ENCODE results near the gene FAM107A. TPM values are rescaled to one million over a fixed set of nuclear protein-coding genes. Genes with fewer than 3 reads are reported as not detected.

Gene FAM107A
- total and polyA plus RNA-seq, 2 of the 13 experiments (the other 11 are each of a cell fraction or from before 2014, with no cell fraction given): not detected

- TF ChIP-seq, protein P1, sequence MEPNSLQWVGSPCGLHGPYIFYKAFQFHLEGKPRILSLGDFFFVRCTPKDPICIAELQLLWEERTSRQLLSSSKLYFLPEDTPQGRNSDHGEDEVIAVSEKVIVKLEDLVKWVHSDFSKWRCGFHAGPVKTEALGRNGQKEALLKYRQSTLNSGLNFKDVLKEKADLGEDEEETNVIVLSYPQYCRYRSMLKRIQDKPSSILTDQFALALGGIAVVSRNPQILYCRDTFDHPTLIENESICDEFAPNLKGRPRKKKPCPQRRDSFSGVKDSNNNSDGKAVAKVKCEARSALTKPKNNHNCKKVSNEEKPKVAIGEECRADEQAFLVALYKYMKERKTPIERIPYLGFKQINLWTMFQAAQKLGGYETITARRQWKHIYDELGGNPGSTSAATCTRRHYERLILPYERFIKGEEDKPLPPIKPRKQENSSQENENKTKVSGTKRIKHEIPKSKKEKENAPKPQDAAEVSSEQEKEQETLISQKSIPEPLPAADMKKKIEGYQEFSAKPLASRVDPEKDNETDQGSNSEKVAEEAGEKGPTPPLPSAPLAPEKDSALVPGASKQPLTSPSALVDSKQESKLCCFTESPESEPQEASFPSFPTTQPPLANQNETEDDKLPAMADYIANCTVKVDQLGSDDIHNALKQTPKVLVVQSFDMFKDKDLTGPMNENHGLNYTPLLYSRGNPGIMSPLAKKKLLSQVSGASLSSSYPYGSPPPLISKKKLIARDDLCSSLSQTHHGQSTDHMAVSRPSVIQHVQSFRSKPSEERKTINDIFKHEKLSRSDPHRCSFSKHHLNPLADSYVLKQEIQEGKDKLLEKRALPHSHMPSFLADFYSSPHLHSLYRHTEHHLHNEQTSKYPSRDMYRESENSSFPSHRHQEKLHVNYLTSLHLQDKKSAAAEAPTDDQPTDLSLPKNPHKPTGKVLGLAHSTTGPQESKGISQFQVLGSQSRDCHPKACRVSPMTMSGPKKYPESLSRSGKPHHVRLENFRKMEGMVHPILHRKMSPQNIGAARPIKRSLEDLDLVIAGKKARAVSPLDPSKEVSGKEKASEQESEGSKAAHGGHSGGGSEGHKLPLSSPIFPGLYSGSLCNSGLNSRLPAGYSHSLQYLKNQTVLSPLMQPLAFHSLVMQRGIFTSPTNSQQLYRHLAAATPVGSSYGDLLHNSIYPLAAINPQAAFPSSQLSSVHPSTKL (CRISPR knock-in tag; IDR thresholded peaks at IDR 0.05): peak; percentile 60
- no peak for TF ChIP-seq SOX13 (IDR thresholded peaks at IDR 0.05)
- TF ChIP-seq SOX13 (CRISPR knock-in tag; conservative IDR thresholded peaks at IDR 0.05 in 1 of 2, IDR thresholded peaks at IDR 0.05 in 1 of 2): peak in 1 of 2 experiments; percentile 52; a peak in 1 of 4 replicates
- no peak for TF ChIP-seq CBX5 (CRISPR knock-in tag; IDR thresholded peaks at IDR 0.05; ENCODE audit: borderline replicate concordance)
- no peak for TF ChIP-seq ZNF24 (IDR thresholded peaks at IDR 0.05)
- TF ChIP-seq FOXK1 (CRISPR knock-in tag; IDR thresholded peaks at IDR 0.05; ENCODE audit: borderline replicate concordance, low read depth): peak; percentile 54; the same call in 1 of the 2 replicates
- peak; percentile 78 for TF ChIP-seq CEBPG (CRISPR knock-in tag; IDR thresholded peaks at IDR 0.05)
- no peak for TF ChIP-seq TEAD3 (CRISPR knock-in tag; optimal IDR thresholded peaks at IDR 0.05; ENCODE audit: borderline replicate concordance)
- peak; percentile 78 for TF ChIP-seq CEBPB (IDR thresholded peaks at IDR 0.05; ENCODE audit: borderline replicate concordance, low read depth, low read length)
- no peak for TF ChIP-seq HNF4G (IDR thresholded peaks at IDR 0.05; ENCODE audit: borderline replicate concordance, low read depth, low read length)
- no peak for TF ChIP-seq HNF4G (CRISPR knock-in tag; IDR thresholded peaks at IDR 0.05; ENCODE audit: borderline replicate concordance, low read depth)
- TF ChIP-seq GABPB1 (CRISPR knock-in tag; IDR thresholded peaks at IDR 0.05): no peak
- no peak for TF ChIP-seq ATRX (CRISPR knock-in tag; IDR thresholded peaks at IDR 0.05; ENCODE audit: borderline replicate concordance)
- TF ChIP-seq NFYC (CRISPR knock-in tag; IDR thresholded peaks at IDR 0.05): no peak
- TF ChIP-seq IRF2 (CRISPR knock-in tag; IDR thresholded peaks at IDR 0.05): no peak
- no peak for TF ChIP-seq ZNF496 (CRISPR knock-in tag; IDR thresholded peaks at IDR 0.05; ENCODE audit: insufficient replicate concordance)
- TF ChIP-seq ZNF672 (CRISPR knock-in tag; IDR thresholded peaks at IDR 0.05): no peak
- no peak for TF ChIP-seq ZNF747 (CRISPR knock-in tag; IDR thresholded peaks at IDR 0.05; ENCODE audit: borderline replicate concordance)
- no peak for TF ChIP-seq MAFG (CRISPR knock-in tag; IDR thresholded peaks at IDR 0.05)
- 0 out of 2 replicates have a peak, but pooled peaks have one; percentile 11 for TF ChIP-seq SAP130 (CRISPR knock-in tag; IDR thresholded peaks at IDR 0.05; ENCODE audit: low read depth)
- TF ChIP-seq DR1 (CRISPR knock-in tag; IDR thresholded peaks at IDR 0.05): no peak
- no peak for TF ChIP-seq MXD4 (CRISPR knock-in tag; IDR thresholded peaks at IDR 0.05)
- no peak for TF ChIP-seq ZNF484 (CRISPR knock-in tag; IDR thresholded peaks at IDR 0.05; ENCODE audit: borderline replicate concordance, low read depth)
- TF ChIP-seq FOXA1 (IDR thresholded peaks at IDR 0.05): no peak
- peak; percentile 58 for TF ChIP-seq FOXA1 (CRISPR knock-in tag; IDR thresholded peaks at IDR 0.05)
- no peak for TF ChIP-seq ZBTB21 (CRISPR knock-in tag; IDR thresholded peaks at IDR 0.05)
- TF ChIP-seq BCL6 (CRISPR knock-in tag; IDR thresholded peaks at IDR 0.05): peak; percentile 56; the same call in 1 of the 2 replicates
- no peak for TF ChIP-seq ZSCAN25 (CRISPR knock-in tag; IDR thresholded peaks at IDR 0.05)
- no peak for TF ChIP-seq FOXK2 (IDR thresholded peaks at IDR 0.05)
- peak; percentile 66 for TF ChIP-seq GATAD2A (CRISPR knock-in tag; IDR thresholded peaks at IDR 0.05)
- TF ChIP-seq, protein P2, sequence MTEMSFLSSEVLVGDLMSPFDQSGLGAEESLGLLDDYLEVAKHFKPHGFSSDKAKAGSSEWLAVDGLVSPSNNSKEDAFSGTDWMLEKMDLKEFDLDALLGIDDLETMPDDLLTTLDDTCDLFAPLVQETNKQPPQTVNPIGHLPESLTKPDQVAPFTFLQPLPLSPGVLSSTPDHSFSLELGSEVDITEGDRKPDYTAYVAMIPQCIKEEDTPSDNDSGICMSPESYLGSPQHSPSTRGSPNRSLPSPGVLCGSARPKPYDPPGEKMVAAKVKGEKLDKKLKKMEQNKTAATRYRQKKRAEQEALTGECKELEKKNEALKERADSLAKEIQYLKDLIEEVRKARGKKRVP (CRISPR knock-in tag; IDR thresholded peaks at IDR 0.05): peak in 1 of 2 experiments; percentile 89; a peak in 2 of 4 replicates
- TF ChIP-seq NR2F2 (IDR thresholded peaks at IDR 0.05; ENCODE audit: borderline replicate concordance, low read depth): no peak
Observed at GRCh38 chr3:58580826-58581327, 3.7 kb upstream of the FAM107A start (continued).

Data from HepG2 (cell line).